H1 (cell line): Measurements from ENCODE around the gene GAPDH. TPM values are rescaled to one million over a fixed set of nuclear protein-coding genes. Genes with fewer than 3 reads are reported as not detected.

Experiments
- CTCF ChIA-PET: fragments of 300-600 bp; sonication (Branson Sonifier 250); formaldehyde crosslinking; loops from one replicate; lab custom pipeline; 2021; ENCODE audit not compliant: partially characterized antibody; lab: Charles Lee
- POLR2A ChIA-PET: fragments of 300-600 bp; sonication (Branson Sonifier 250); formaldehyde crosslinking; loops from one replicate; lab custom pipeline; 2021; ENCODE audit warnings: inconsistent platforms; ENCODE audit not compliant: partially characterized antibody; lab: Charles Lee
- DNase-seq, 2 experiments: peaks; one replicate each; pipeline versions ENCODE4 v3.0.0 to v3.0.0-alpha.2; 2010 to 2022; ENCODE audit warnings: low spot score in 2 of 2, low read depth in 1 of 2, mixed read lengths in 1 of 2
- FAIRE-seq: peaks from 2 replicates; lab custom pipeline; 2011; peaks lifted over from hg19 to GRCh38; lab: Jason Lieb, UNC
- H2AFZ ChIP-seq: 2 replicates; pipeline ENCODE4 v1.8.1; 2012; ENCODE audit warnings: low read length, inconsistent platforms
- H2AK5ac ChIP-seq: 2 replicates; pipeline ENCODE4 v1.6.1; 2013; ENCODE audit warnings: low read depth, low read length
- H2BK120ac ChIP-seq: replicated peaks from 2 replicates; pipeline ENCODE3; 2013; ENCODE audit warnings: low read depth, low read length, inconsistent platforms
- H2BK12ac ChIP-seq: 2 replicates; pipeline ENCODE4 v1.6.1; 2013; ENCODE audit warnings: low read depth, low read length
- H2BK15ac ChIP-seq: 2 replicates; pipeline ENCODE4 v1.6.1; 2013; ENCODE audit warnings: low read length
- H2BK20ac ChIP-seq: 2 replicates; pipeline ENCODE4 v1.6.1; 2013; ENCODE audit warnings: low read length
- H2BK5ac ChIP-seq: 2 replicates; pipeline ENCODE4 v1.6.1; 2013; ENCODE audit warnings: low read depth, low read length
- H3K14ac ChIP-seq: 2 replicates; pipeline ENCODE4 v1.6.1; 2013; ENCODE audit warnings: inconsistent platforms; ENCODE audit not compliant: insufficient read length
- H3K18ac ChIP-seq: 2 replicates; pipeline ENCODE4 v1.6.1; 2013; ENCODE audit warnings: low read length; ENCODE audit errors: extremely low read depth
- H3K23ac ChIP-seq: 2 replicates; pipeline ENCODE4 v1.6.1; 2013; ENCODE audit warnings: inconsistent platforms; ENCODE audit not compliant: insufficient read length
- H3K23me2 ChIP-seq: 2 replicates; pipeline ENCODE4 v1.6.1; 2013; ENCODE audit warnings: low read depth, low read length
- H3K27ac ChIP-seq: 2 replicates; pipeline ENCODE4 v1.6.1; 2011; ENCODE audit warnings: low read depth, low read length, inconsistent platforms
- H3K27me3 ChIP-seq, 4 experiments: replicated peaks in 1 of 4; 1 replicate in 1 of 4; 2 replicates in 3 of 4; pipeline versions ENCODE4 v1.6.1 to v1.8.1; 2011 to 2013; ENCODE audit warnings: low read length in 3 of 4, mild to moderate bottlenecking in 3 of 4, inconsistent platforms in 2 of 4, mixed read lengths in 2 of 4, moderate library complexity in 1 of 4; ENCODE audit not compliant: control insufficient read depth in 3 of 4, insufficient read depth in 3 of 4; ENCODE audit errors: extremely low read depth in 1 of 4
- H3K36me3 ChIP-seq, 4 experiments: 2 replicates each; pipeline versions ENCODE4 v1.6.1 to v1.8.1; 2011 to 2013; ENCODE audit warnings: mild to moderate bottlenecking in 4 of 4, low read length in 3 of 4, moderate library complexity in 2 of 4, control low read depth in 1 of 4, inconsistent platforms in 1 of 4; ENCODE audit not compliant: insufficient read depth in 4 of 4, control insufficient read depth in 2 of 4
- H3K4ac ChIP-seq: replicated peaks from 2 replicates; pipeline ENCODE3; 2013; ENCODE audit warnings: low read length, low read depth, mixed read lengths, inconsistent platforms; ENCODE audit not compliant: insufficient read length
- H3K4me1 ChIP-seq, 4 experiments: replicated peaks in 1 of 4; 1 replicate in 1 of 4; 2 replicates in 3 of 4; pipeline versions ENCODE4 v1.6.1 to v1.8.1; 2011 to 2013; ENCODE audit warnings: low read length in 3 of 4, inconsistent platforms in 2 of 4, mixed read lengths in 1 of 4; ENCODE audit not compliant: insufficient read depth in 4 of 4, control insufficient read depth in 3 of 4
- H3K4me2 ChIP-seq, 2 experiments: 2 replicates each; pipeline versions ENCODE4 v1.6.1 to v1.8.1; 2011 to 2013; ENCODE audit warnings: low read depth in 2 of 2, low read length in 2 of 2, control low read depth in 1 of 2, inconsistent platforms in 1 of 2, mild to moderate bottlenecking in 1 of 2; ENCODE audit not compliant: insufficient read depth in 1 of 2
- H3K4me3 ChIP-seq, 4 experiments: fragments of 200-600, 300-600 bp in 1 of 4; sonication (generic), shearing (Covaris generic), sonication (Bioruptor Twin) in 1 of 4; 2 replicates each; pipeline versions ENCODE4 v1.5.1 to v1.8.1; 2011 to 2016; ENCODE audit warnings: low read length in 4 of 4, low read depth in 3 of 4, control low read depth in 2 of 4, inconsistent platforms in 2 of 4, mild to moderate bottlenecking in 2 of 4, mixed read lengths in 1 of 4, moderate library complexity in 1 of 4; ENCODE audit not compliant: insufficient read depth in 2 of 4; ENCODE audit errors: extremely low read depth in 1 of 4
- H3K56ac ChIP-seq: replicated peaks from 2 replicates; pipeline ENCODE3; 2013; ENCODE audit warnings: low read depth, mild to moderate bottlenecking, mixed read lengths, low read length, inconsistent platforms; ENCODE audit not compliant: insufficient read length
- H3K79me1 ChIP-seq: 2 replicates; pipeline ENCODE4 v1.6.1; 2013; ENCODE audit warnings: low read depth, low read length, control low read depth
- H3K79me2 ChIP-seq, 2 experiments: 2 replicates each; pipeline versions ENCODE4 v1.6.1 to v1.8.1; 2012 to 2013; ENCODE audit warnings: low read length in 2 of 2, mild to moderate bottlenecking in 2 of 2, inconsistent platforms in 1 of 2; ENCODE audit not compliant: insufficient read depth in 2 of 2, control insufficient read depth in 1 of 2
- H3K9ac ChIP-seq, 4 experiments: replicated peaks in 1 of 4; 1 replicate in 1 of 4; 2 replicates in 3 of 4; pipeline versions ENCODE4 v1.6.1 to v1.8.1; 2011 to 2013; ENCODE audit warnings: low read depth in 3 of 4, low read length in 3 of 4, control low read depth in 2 of 4, mild to moderate bottlenecking in 2 of 4, moderate library complexity in 2 of 4, inconsistent platforms in 1 of 4; ENCODE audit errors: extremely low read depth in 1 of 4
- H3K9me3 ChIP-seq, 2 experiments: 2 replicates each; pipeline versions ENCODE4 v1.6.1 to v1.8.1; 2012 to 2013; ENCODE audit warnings: mild to moderate bottlenecking in 2 of 2, moderate library complexity in 2 of 2, control low read depth in 1 of 2, inconsistent platforms in 1 of 2, low read depth in 1 of 2, low read length in 1 of 2, mixed read lengths in 1 of 2; ENCODE audit not compliant: insufficient read depth in 2 of 2
- H4K20me1 ChIP-seq, 2 experiments: replicated peaks in 1 of 2; 2 replicates each; pipeline versions ENCODE3 to v1.8.1; 2011 to 2013; ENCODE audit warnings: inconsistent platforms in 2 of 2, low read length in 2 of 2, mild to moderate bottlenecking in 1 of 2; ENCODE audit not compliant: insufficient read depth in 2 of 2, control insufficient read depth in 1 of 2
- H4K5ac ChIP-seq: 2 replicates; pipeline ENCODE4 v1.6.1; 2013; ENCODE audit warnings: low read length, low read depth, mixed read lengths, inconsistent platforms; ENCODE audit not compliant: insufficient read length
- H4K8ac ChIP-seq: 2 replicates; pipeline ENCODE4 v1.8.0; 2013; ENCODE audit warnings: mild to moderate bottlenecking, moderate library complexity, low read length, inconsistent platforms; ENCODE audit not compliant: insufficient read depth; ENCODE audit errors: extremely low read depth
- H4K91ac ChIP-seq: replicated peaks from 2 replicates; pipeline ENCODE3; 2013; ENCODE audit warnings: low read length, mixed read lengths, inconsistent platforms; ENCODE audit not compliant: insufficient read length
- ASH2L ChIP-seq: fragments of 200-600, 300-600 bp; sonication (generic); IDR thresholded peaks from one replicate; pipeline ENCODE4 v1.7.1; 2017; ENCODE audit warnings: low read length
- BRCA1 ChIP-seq: IDR thresholded peaks from 2 replicates; pipeline ENCODE4 v1.6.1; 2012; ENCODE audit warnings: low read depth, low read length, improper control_type of control experiment
- CTBP2 ChIP-seq: IDR thresholded peaks from 2 replicates; pipeline ENCODE4 v1.7.0; 2011; ENCODE audit warnings: borderline replicate concordance, mild to moderate bottlenecking, moderate library complexity, mixed read lengths, low read length; ENCODE audit not compliant: insufficient read depth, insufficient read length
- POLR2AphosphoS5 ChIP-seq: IDR thresholded peaks from 2 replicates; pipeline ENCODE4 v1.6.1; 2011; ENCODE audit warnings: low read depth, low read length
- RAD21 ChIP-seq, 2 experiments: IDR thresholded peaks in 1 of 2; conservative IDR thresholded peaks in 1 of 2; 2 replicates each; pipeline ENCODE4 v1.6.1; 2011; ENCODE audit warnings: low read depth in 2 of 2, low read length in 2 of 2, improper control_type of control experiment in 1 of 2, inconsistent platforms in 1 of 2, mild to moderate bottlenecking in 1 of 2, moderate library complexity in 1 of 2
- TAF1 ChIP-seq: IDR thresholded peaks from 2 replicates; pipeline ENCODE4 v1.6.1; 2011; ENCODE audit warnings: mild to moderate bottlenecking, low read depth, low read length
- TAF7 ChIP-seq: optimal IDR thresholded peaks from 2 replicates; pipeline ENCODE3; 2011; ENCODE audit warnings: low read depth, mild to moderate bottlenecking, inconsistent platforms, low read length, moderate library complexity, borderline replicate concordance
- WGBS, 2 experiments: shearing (Covaris generic) in 1 of 2; methylation state at CpG; one replicate each; pipeline versions ENCODE4 v1.1.6 to v1.1.7; 2013 to 2015; ENCODE audit warnings: low lambda C conversion rate in 2 of 2, mixed read lengths in 2 of 2, inconsistent platforms in 1 of 2, low coverage in 1 of 2, missing lambda C conversion rate in 1 of 2; ENCODE audit not compliant: insufficient replicate concordance in 2 of 2, insufficient coverage in 1 of 2, insufficient read length in 1 of 2; ENCODE audit errors: extremely low coverage in 1 of 2, missing lambda C conversion rate in 1 of 2; 5-methylcytosine and 5-hydroxymethylcytosine counted together
- polyA plus RNA-seq, 7 experiments: library from polyadenylated mRNA; depleted of rRNA in 3 of 7; stranded (reverse) in 5 of 7; unstranded in 2 of 7; fragments of >200 nt in 5 of 7; fragments of 200-250 nt in 2 of 7; gene quantifications; 1 replicate in 5 of 7; 2 replicates in 1 of 7; 4 replicates in 1 of 7; pipeline versions ENCODE4 v1.2.1 to v1.2.3, GENCODE V29; 2011 to 2013; ENCODE audit warnings: missing spikeins in 2 of 7, mixed read lengths in 2 of 7
- total RNA-seq: library from RNA; stranded (reverse); fragmentation: NEBNext Ultra II Directional; extraction: Animal tissue kit (Norgen Biotek cat#: 25700); gene quantifications from 2 replicates; pipeline ENCODE4 v1.2.1, GENCODE V29; 2021
- TF ChIP-seq, protein P1 (sequence below), 3 experiments: IDR thresholded peaks; 1 replicate in 2 of 3; 2 replicates in 1 of 3; pipeline versions ENCODE4 v1.5.1 to v1.6.1; 2011; ENCODE audit warnings: low read length in 3 of 3, mild to moderate bottlenecking in 3 of 3, inconsistent platforms in 2 of 3, low read depth in 1 of 3, moderate library complexity in 1 of 3; ENCODE audit not compliant: insufficient read depth in 1 of 3; ENCODE audit errors: control extremely low read depth in 1 of 3

The GAPDH gene
- total and polyA plus RNA-seq, 2 of the 8 experiments (the other 6 are each of a cell fraction or from before 2014, with no cell fraction given), result 5,175 to 15,878 TPM

DNA sequence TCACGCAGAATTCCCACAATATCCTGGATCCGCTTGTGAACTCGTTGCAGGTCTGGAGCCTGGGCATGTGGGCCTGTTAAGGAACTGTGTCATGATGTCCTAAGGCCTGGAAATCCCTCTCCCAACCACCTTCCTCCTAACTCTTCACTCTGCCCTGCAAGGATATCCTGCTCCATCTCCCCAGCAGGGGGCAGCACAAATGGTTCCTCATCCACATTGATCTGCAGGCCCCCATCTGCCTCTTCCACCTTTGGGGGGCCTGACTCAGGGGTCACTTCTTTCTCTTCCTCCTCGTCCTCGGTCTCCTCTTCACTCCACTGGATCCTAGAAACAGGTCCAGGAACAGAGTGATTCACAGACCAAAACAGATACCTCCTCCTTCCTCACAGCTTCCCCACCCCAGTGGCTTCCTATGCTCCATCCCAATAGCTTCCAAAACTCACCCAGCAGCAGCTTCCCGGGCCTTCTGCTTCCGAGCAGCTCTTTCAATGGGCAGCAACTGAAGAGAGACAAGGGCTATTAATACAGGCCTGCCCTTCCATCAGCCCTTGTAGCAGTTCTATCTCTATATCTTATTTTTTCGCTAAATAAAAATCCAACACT lies 29.2 kb downstream of the GAPDH start:
- no peak overlapping the region for H3K18ac ChIP-seq
- CTCF ChIA-PET, result interaction anchor here (0.7 to 24.5 kb wide), 21 partner anchors 10 to 269 kb away, joined by 3 to 462 read pairs (median 4); partner anchors contain the start of genes GAPDH and IFFO1
- no peak overlapping the region for H2BK5ac ChIP-seq
- H3K4me1 ChIP-seq, result peaks cover 0 to 5% (median 4%) of the 10 kb centered on the region in 4 experiments; a peak in 4 of 7 replicates
- no peak overlapping the region for H3K27ac ChIP-seq
- H2AK5ac ChIP-seq, result no peak overlapping the region
- peak in 1 of 2 experiments; percentile 89 for DNase-seq
- H3K56ac ChIP-seq, result no peak overlapping the region
- no peak overlapping the region for H3K4me2 ChIP-seq
- no peak overlapping the region for H3K23ac ChIP-seq
- no peak overlapping the region for H2AFZ ChIP-seq
- H3K9me3 ChIP-seq, result no peaks in the 10 kb centered on the region
- no peak overlapping the region for H2BK120ac ChIP-seq
- POLR2A ChIA-PET, result interaction anchor here (0.6 to 24.2 kb wide), 9 partner anchors 9 to 125 kb away, joined by 3 to 665 read pairs (median 3); partner anchors contain the start of genes GAPDH and ZNF384
- TF ChIP-seq BRCA1 (no peak), CTBP2 (no peak), TAF7 (no peak), TAF1 (no peak), ASH2L (no peak), POLR2AphosphoS5 (no peak), RAD21 (IDR thresholded peaks at IDR 0.05 in 1 of 2, conservative IDR thresholded peaks at IDR 0.05 in 1 of 2; ENCODE audit: low read depth in 2 of 2, low read length in 2 of 2) (peak in 1 of 2 experiments; percentile 5; a peak in 1 of 4 replicates)
- TF ChIP-seq, protein P1, sequence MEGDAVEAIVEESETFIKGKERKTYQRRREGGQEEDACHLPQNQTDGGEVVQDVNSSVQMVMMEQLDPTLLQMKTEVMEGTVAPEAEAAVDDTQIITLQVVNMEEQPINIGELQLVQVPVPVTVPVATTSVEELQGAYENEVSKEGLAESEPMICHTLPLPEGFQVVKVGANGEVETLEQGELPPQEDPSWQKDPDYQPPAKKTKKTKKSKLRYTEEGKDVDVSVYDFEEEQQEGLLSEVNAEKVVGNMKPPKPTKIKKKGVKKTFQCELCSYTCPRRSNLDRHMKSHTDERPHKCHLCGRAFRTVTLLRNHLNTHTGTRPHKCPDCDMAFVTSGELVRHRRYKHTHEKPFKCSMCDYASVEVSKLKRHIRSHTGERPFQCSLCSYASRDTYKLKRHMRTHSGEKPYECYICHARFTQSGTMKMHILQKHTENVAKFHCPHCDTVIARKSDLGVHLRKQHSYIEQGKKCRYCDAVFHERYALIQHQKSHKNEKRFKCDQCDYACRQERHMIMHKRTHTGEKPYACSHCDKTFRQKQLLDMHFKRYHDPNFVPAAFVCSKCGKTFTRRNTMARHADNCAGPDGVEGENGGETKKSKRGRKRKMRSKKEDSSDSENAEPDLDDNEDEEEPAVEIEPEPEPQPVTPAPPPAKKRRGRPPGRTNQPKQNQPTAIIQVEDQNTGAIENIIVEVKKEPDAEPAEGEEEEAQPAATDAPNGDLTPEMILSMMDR (IDR thresholded peaks at IDR 0.05; ENCODE audit: control extremely low read depth in 1 of 3, insufficient read depth in 1 of 3, low read depth in 1 of 3, low read length in 3 of 3), result peak; percentile 62 to 85 (median 80)
- TF ChIP-seq, all 59 proteins: peak for 2
- no peaks in the 10 kb centered on the region; the same call in 1 of the 2 replicates for H3K79me1 ChIP-seq
- peaks cover 4% of the 10 kb centered on the region for H3K23me2 ChIP-seq
- no peaks in the 10 kb centered on the region for H3K27me3 ChIP-seq
- H3K79me2 ChIP-seq, result peaks cover 0 to 24% of the 10 kb centered on the region in 2 experiments; a peak in 2 of 4 replicates
- no peak overlapping the region for H4K91ac ChIP-seq
- H2BK15ac ChIP-seq, result no peak overlapping the region
- H3K4ac ChIP-seq, result no peak overlapping the region
- H4K5ac ChIP-seq, result no peak overlapping the region
- H3K4me3 ChIP-seq, result no peak overlapping the region
- H3K9ac ChIP-seq, result no peak overlapping the region
- peaks cover 8 to 12% of the 10 kb centered on the region in 2 experiments for H4K20me1 ChIP-seq
- H4K8ac ChIP-seq, result no peak overlapping the region
- H3K36me3 ChIP-seq, result peaks cover 55 to 65% (median 59%) of the 10 kb centered on the region in 4 experiments
- 81% methylated on average over 6 of the region's 8 CpGs; no CpG with 5 or more reads in 1 of the 2 experiments for WGBS, 2 experiments
- H3K14ac ChIP-seq, result no peak overlapping the region
- no peak overlapping the region for H2BK12ac ChIP-seq
- FAIRE-seq, result peak; percentile 68
- H2BK20ac ChIP-seq, result no peak overlapping the region
